ENCODE data around the gene ALG12.

ALG12 gene

DNA sequence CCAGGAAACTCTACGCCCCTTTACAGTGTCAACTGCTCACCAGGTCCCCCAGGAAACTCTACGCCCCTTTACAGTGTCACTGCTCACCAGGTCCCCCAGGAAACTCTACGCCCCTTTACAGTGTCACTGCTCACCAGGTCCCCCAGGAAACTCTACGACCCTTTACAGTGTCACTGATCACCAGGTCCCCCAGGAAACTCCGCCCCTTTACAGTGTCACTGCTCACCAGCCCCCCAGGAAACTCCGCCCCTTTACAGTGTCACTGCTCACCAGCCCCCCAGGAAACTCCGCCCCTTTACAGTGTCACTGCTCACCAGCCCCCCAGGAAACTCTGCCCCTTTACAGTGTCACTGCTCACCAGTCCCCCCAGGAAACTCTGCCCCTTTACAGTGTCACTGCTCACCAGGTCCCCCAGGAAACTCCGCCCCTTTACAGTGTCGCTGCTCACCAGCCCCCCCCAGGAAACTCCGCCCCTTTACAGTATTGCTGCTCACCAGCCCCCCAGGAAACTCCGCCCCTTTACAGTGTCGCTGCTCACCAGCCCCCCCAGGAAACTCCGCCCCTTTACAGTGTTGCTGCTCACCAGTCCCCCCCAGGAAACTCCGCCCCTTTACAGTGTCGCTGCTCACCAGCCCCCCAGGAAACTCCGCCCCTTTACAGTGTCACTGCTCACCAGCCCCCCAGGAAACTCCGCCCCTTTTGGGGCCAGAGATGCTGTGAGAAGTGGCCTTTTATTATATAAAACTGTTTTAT lies 27.0 kb upstream of the ALG12 start:
- peak; percentile 70 for DNase-seq

DNA sequence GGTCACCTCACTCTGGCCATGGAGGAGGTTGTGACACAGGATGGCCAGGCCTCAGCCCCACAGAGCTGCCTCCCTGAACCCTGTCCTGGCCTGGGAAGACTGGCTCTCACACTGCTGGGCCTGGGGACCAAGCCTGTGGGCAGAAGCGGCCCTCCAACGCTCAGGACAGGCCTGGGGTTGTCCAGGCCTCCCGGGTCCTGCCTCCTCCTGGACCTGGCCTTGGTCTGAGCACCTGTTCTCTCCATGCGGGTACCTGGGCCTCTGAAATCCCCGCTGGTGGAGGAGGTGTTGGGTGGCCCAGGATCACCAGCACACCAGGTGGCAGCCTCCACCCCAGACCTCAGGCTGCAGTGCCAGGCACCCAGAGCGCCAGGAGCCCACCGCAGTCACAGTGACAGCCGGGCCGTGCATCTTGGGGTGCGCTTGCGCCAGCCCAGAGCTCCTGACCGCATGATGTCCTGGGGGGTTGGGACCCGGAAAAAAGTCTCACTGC lies 26.2 kb upstream of the ALG12 start:
- no peak for DNase-seq

DNA sequence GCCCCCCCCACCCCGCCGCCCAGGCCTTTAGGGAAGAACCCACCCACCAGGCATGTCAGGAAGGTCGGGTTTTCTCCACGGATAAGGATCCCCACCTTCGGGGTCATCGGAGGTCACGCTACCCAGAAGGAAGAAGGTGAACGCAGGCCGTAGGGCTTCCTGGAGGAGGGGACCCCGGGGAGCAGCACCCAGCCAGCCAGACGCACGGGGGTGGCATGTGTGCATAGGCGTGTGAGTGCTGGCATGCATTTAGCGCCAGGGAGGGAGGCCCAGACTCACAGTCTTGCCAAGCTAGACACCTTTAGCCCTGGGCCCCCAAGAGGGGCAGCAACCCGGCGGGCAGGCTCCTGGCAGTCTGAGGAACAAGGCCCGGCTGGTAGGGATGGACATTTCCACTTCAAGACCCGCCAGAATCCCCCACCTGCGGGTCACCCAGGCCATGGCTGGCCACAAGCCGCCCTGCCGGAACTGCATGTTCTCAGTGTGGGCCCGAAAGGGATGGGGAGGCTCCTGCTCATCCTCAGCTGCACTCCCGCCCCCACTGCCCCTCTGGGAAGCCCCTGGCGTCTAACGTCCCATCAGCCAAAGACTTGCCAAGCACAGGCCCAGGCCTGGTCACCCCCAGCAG lies 25.6 kb upstream of the ALG12 start:
- DNase-seq: no peak

DNA sequence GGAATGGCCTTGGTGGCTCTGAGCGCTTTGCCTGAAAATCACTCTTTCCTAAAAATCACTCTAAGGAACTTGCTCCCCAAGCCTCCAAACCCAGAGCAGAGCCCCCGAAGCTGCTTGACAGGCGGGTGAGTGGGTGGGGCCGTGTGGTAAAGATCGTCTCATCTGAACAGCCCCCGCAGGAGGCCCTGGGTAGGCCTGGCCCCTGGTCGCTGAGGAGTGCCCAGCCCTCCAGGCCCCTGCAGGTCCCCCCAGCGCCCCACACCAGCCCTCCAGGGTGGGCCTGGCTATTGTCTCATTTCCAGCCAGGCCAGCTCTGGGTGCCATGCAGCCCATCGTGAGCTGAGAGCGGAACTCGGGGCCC lies 25.1 kb upstream of the ALG12 start:
- no peak for DNase-seq

DNA sequence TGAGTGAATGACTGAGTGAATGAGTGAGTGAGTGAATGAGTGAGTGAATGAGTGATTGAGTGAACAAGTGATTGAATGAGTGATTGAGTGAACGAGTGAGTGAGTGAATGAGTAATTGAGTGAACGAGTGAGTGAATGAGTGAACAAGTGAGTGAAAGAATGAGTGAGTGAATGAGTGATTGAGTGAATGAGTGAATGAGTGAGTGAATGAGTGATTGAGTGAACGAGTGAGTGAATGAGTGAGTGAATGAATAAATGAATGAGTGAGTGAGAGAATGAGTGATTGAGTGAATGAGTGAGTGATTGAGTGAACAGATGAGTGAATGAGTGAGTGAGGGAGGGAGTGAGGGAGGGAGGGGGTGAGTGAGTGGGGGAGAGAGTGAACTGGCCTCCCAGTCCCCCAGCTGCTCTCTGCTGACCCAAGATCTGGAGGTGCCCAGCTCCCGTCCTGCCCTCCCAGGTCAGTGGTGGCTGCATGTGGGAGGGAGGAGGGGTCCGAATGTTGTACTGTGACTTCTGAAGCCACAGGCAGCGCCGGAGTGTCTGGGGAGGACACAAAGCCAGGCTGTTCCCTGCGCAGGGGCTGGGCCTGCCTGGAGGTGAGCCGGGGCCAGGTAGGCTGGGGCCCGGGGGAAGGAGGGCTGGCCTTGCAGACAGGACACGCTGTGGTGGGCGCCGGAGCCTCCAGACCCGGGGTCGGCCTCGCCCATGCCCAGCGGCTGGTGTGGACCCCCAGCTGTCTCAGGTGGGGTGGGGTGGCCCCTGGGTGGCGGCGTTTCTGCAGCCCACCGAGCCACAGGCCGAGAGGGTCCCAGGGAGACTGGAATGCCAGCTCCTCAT lies 24.5 kb upstream of the ALG12 start:
- DNase-seq: no peak

GRCh38 chr22:49941507-49942316 lies 23.5 kb upstream of the ALG12 start:
- DNase-seq: no peak

- no peak for DNase-seq
Measured at GRCh38 chr22:49938565-49939136, 20.4 kb upstream of the ALG12 start.

DNA sequence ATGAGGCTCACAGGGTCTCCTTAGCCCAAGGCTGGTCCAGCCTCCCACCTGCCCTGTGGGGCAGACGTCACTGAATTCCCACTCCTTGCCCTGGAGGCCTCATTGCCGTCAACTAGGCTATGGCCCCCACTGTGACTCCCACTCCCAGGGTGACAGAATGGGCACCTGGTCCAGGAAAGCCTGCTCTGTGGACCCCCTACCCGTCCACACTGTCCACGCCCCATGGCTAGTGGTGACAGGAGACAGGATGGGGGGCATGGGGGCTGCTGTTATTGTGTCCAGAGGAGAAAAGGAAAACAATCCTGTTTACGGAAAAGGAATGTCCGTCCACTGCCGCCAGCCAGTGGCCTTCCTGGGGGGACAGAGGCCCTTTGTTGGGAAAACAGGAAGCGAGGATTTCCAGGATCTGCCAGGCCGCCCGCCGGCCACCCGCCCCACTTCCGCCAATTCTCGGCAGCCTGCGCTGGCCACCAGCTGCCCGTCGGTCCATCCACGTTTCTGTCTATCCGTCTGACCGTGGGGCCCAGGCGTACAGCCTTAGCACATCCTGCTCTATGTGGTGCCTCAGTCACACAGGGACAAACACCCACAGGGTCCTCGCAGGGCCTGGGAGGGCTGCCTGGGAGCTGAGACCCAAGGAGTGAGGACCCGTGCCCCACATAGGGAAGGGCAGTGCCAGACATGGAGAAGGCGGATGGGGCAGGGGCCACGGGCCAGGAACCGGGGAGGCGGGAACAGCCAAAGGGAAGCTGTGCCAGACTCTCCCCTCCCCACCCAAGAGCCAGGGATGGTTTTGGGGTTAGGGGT lies 19.7 kb upstream of the ALG12 start:
- DNase-seq: no peak

GRCh38 chr22:49936973-49937757 lies 18.9 kb upstream of the ALG12 start:
- no peak for DNase-seq

DNA sequence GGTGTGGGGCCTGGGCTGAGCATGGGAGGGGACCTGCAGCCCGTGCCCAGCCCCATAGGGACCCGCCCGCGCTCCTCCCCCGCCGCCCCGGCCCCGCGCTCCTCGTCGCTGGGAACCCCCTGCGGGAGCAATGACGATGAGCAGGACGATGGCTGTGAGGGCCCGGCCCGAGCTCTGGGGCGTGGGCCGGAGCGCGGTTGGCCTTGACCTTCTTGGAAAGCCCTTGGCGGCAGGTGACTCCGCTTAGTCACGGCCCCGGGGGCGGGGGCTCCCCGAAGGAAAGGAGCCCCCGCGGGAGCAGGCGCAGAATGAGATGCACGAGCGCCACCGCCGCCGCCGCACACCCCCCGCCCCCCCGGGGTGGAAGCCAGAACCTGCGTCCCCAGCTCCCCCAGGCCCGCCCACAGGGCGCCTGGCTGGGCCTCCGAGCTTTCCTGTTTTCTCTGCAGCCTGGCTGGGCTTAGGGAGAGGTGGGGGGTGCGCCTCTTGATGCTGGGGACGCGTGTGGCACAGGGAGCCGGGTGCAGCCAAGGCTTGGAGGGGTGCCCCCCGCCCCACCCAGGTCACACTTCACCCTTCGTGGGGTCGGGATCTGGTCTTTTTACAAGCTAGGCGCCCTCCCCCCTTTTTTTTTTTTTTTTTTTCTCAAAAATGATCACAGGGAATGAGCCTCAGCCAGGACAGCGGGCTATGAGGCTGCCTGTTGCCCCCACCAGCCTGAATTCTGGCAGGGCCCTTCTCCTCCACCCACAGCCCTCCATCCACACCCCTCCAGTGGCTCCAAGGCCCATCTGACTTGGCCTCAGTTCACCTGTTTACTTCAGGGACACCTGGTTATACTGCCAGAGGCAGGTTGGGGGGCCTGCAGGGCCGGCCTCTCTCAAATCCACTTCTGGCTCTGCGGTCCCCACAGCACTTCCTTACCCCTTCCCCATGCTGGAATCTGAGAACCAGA lies 18.1 kb upstream of the ALG12 start:
- DNase-seq: peak; percentile 98

DNA sequence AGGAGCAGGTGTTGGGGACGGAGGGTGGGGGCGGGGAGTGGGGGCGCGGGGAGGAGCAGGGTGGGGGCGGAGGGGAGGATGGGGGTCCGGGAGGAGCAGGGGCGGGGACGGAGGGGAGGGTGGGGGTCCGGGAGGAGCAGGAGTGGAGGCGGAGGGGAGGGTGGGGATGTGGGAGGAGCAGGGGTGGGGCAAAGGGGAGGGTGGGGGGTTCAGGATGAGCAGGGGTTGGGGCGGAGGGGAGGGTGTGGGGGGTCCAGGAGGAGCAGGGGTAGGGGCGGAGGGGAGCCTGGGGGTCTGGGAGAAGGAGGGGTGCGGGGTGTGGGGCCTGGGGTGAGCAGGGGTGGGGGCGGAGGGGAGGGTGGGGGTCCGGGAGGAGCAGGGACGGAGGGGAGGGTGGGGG lies 17.3 kb upstream of the ALG12 start:
- DNase-seq: peak; percentile 57

- DNase-seq: peak; percentile 95
Measured at GRCh38 chr22:49934891-49935557, 16.8 kb upstream of the ALG12 start.

DNA sequence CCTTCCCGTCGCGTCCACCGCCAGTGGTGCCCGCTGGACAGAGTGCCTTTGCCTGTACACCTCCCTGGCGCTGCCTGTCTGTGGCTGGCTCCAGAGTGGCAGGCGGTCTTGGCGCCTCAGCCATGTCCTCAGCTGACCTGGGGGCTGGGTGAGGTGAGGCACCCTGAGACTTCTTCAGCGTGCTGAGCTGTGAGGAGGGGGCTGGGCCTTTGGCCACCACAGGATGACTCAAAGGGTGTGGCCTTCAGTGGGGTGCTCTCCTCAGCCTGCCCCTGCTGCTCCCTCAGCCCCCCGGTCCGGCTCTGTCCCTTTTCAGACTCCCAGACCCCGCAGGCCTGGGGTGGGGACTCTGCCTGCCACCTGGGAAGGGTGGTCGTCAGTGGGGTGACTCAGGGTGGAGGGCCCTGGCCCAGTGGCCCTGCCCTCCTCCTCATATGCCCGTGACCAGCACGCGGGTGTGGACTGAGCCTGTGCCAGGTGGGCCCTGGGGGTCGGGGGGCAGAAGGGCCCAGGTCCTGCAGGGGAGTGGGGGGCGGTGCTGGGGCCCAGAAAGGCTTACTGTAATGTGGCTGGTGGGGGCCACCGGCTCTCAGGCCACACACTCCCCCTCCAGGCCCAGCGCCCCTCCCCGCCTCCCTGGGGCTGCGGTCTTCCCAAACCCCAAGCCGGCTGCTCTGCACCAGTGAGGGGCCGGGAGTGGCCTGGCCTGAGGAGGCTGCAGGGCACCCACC lies 16.1 kb upstream of the ALG12 start:
- DNase-seq: peak; percentile 55

- no peak for DNase-seq
Measured at GRCh38 chr22:49933236-49934159, 15.3 kb upstream of the ALG12 start.

DNA sequence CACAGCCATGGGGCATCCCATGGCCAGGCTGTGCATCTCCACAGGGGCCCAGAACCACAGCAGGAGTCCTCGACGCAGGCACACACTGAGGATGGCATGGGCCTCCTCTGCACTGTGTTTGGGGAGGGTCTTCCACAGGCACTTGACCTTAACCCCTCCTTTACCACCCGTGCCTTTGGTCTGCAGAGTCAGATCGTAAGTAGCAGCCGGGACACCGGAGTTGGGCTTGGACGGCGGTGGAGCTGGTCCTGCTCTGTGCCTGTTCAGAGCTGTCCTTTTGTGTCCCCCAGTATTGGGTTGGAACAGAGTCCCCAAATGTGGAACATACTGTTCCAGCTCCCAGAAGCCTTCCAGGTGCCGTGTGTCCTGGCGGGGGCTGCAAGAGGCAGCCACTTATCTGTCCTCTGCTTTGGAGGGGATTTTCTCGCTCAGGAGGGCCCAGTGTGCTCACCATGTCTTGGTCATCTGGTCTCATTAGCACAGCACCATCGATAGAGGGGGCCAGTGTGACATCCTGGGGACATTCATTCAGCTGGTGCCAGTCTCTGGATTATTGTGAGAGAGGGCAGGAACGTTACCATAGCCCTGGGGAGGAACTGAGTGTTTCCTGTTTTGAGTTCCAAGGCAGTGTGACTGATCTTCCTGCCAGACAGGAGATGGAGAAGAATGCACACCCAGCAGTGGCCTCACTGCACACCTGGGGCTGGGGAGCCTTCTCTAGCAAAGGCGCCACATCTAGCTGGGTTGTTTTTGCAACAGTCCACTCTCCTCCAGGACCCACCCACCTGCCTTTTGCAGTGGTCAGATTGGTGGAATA lies 12.6 kb upstream of the ALG12 start:
- DNase-seq: peak; percentile 66

DNA sequence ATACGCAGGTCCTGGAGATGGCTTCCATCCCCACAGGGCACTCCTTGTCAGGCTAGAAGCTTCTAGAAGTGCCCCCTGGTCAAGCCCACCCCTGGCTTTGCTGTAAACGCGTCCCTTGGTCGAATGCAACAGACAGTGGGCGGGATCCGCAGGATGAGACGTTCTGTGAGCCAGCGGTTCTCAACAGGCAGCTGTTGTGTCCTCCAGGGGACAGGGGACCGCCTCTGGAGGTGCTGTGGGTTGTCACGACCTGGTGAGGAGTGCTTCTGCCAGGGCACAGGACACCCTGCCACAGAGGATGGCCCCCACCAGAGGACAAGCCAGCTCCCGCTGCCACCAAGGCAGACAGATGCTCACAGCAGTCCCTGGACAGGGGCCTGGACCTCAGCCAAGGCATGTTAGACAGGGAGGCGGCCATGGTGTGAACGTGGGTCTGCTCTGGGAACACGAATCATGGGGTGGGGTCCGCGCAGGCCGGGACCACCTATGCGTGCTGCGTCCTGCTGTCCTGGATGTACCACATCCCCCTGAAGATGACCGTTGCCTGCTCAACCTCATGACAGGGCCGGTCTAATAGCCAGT lies 11.8 kb upstream of the ALG12 start:
- no peak for DNase-seq
